Cardiac muscle cell (in vitro differentiated cells and primary cell): ENCODE data around the gene ZSWIM6. TPM values are rescaled to one million over a fixed set of nuclear protein-coding genes. Genes with fewer than 3 reads are reported as not detected.

Source experiments
- DNase-seq, 2 donors: peaks; one replicate each; pipeline versions ENCODE4 v3.0.0 to v3.0.0-alpha.2; 2010 to 2017; ENCODE audit warnings: low read depth in 1 of 2, low spot score in 1 of 2
- H3K27ac ChIP-seq: fragments of 200-600 bp; sonication (generic); 2 replicates; pipeline ENCODE4 v1.5.1; 2016
- H3K27me3 ChIP-seq: fragments of 200-600 bp; sonication (generic); 2 replicates; pipeline ENCODE4 v1.6.0; 2016; ENCODE audit warnings: control low read depth
- H3K36me3 ChIP-seq: fragments of 200-600 bp; sonication (generic); 2 replicates; pipeline ENCODE4 v1.5.1; 2016; ENCODE audit warnings: control low read depth
- H3K4me1 ChIP-seq: fragments of 200-600 bp; sonication (generic); 2 replicates; pipeline ENCODE4 v1.8.1; 2017; ENCODE audit warnings: low read depth, mild to moderate bottlenecking, mixed run types
- H3K4me3 ChIP-seq: fragments of 200-600 bp; sonication (generic); 2 replicates; pipeline ENCODE4 v1.5.1; 2016; ENCODE audit warnings: mild to moderate bottlenecking
- H3K9me3 ChIP-seq: fragments of 200-600 bp; sonication (generic); 2 replicates; pipeline ENCODE4 v1.5.1; 2017; ENCODE audit warnings: low read depth, mild to moderate bottlenecking, control low read depth
- polyA plus RNA-seq: library from polyadenylated mRNA; unstranded; fragments of >200 nt; fragmentation: Nextera tagmentation; extraction: Ambion mirVana; gene quantifications from 2 replicates; pipeline ENCODE4 v1.2.1, GENCODE V29; 2016
- total RNA-seq: library from RNA; depleted of rRNA; stranded (reverse); fragments of >200 nt; gene quantifications from 2 replicates; pipeline ENCODE4 v1.2.3, GENCODE V29; 2016
- TF ChIP-seq, protein P1 (sequence below): IDR thresholded peaks from 2 replicates; pipeline ENCODE4 v1.5.1; 2012; ENCODE audit warnings: low read depth, mild to moderate bottlenecking, low read length

Gene ZSWIM6
- total and polyA plus RNA-seq, 2 experiments from 2014 or later = 3.4 to 8.3 TPM

DNA sequence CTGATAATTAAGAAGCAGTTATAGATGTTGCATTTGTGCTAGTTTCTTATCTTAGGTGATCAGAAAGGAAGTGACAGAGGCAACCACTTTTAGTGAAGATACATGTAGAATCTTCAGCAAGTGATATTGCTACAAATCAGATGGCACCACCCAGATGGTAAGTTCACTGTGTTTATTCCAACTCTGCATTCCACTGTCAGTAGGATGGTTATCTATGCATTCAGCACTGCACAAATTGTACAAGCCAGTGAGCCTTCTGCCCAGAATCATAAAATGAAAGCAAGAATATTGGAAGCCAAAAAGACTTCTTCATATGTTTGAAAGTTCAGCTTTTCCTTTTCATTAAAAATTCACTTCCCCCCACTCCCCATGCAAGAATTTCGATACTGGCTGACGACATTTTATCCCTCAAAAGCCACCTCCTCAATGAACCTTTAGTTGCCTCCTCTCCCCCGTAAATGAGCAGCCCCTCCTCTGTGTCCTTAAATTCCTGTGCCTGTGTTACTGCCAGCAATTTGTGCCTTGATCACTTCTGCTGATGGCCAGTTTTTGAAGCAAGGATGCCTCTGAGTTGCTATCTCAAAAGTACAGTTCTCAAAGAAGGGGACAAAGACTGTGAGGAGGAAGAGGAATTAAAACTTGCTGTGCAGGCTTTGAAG is 91.6 kb downstream of the ZSWIM6 start:
- H3K27me3 ChIP-seq = no peaks in the 10 kb centered on the region
- no peaks in the 10 kb centered on the region for H3K9me3 ChIP-seq
- TF ChIP-seq, protein P1, sequence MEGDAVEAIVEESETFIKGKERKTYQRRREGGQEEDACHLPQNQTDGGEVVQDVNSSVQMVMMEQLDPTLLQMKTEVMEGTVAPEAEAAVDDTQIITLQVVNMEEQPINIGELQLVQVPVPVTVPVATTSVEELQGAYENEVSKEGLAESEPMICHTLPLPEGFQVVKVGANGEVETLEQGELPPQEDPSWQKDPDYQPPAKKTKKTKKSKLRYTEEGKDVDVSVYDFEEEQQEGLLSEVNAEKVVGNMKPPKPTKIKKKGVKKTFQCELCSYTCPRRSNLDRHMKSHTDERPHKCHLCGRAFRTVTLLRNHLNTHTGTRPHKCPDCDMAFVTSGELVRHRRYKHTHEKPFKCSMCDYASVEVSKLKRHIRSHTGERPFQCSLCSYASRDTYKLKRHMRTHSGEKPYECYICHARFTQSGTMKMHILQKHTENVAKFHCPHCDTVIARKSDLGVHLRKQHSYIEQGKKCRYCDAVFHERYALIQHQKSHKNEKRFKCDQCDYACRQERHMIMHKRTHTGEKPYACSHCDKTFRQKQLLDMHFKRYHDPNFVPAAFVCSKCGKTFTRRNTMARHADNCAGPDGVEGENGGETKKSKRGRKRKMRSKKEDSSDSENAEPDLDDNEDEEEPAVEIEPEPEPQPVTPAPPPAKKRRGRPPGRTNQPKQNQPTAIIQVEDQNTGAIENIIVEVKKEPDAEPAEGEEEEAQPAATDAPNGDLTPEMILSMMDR = no peak
- no peaks in the 10 kb centered on the region for H3K36me3 ChIP-seq
- H3K27ac ChIP-seq = no peak overlapping the region
- DNase-seq = peak in 1 of 2 donors; percentile 40
- H3K4me1 ChIP-seq = no peaks in the 10 kb centered on the region
- no peak overlapping the region for H3K4me3 ChIP-seq

DNA sequence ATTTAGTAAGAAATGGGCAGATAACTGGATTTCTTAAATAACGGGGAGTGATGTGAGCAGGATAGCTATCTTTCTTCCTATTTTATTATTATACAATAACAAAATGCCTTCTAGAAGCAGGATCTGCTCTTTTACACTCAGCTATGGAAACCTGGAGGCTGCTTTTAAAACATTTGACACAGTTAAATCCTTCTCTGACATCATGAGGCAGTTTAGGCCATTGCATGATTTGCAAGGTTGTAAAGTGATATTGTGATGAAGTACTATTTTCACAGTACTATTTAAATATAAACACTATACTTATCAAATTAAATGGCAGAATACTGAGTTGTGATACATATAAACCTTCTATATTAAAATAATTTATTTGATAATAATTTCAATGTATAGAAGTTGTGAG is 93.9 kb downstream of the ZSWIM6 start:
- TF ChIP-seq, protein P1 = no peak
- H3K4me1 ChIP-seq = no peaks in the 10 kb centered on the region
- no peaks in the 10 kb centered on the region for H3K27me3 ChIP-seq
- no peak overlapping the region for H3K4me3 ChIP-seq
- peak overlapping the region; percentile 10 for H3K27ac ChIP-seq
- no peaks in the 10 kb centered on the region for H3K36me3 ChIP-seq
- DNase-seq = no peak
- H3K9me3 ChIP-seq = no peaks in the 10 kb centered on the region

DNA sequence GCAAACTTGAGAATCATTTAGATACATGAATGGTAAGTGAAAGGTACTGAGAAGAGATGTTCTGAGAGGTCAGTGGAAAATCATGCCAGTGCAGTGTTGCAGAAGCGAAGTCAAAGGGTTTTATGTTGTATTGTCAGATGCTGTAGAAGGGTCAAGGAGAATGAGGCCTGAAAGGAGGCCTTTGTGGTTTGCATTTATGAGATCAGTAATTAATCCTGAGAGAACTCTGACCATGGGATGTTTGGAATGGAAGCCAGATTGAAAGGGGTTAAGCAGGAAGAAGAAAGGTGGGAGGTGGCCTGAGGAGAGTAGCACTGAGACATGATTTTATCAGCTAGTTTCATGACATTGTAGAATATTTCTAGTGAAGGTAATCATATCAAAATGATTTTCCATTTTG is 97.8 kb downstream of the ZSWIM6 start:
- no peak overlapping the region for H3K27ac ChIP-seq
- no peaks in the 10 kb centered on the region for H3K9me3 ChIP-seq
- H3K36me3 ChIP-seq = no peaks in the 10 kb centered on the region
- no peak for DNase-seq
- H3K4me3 ChIP-seq = no peak overlapping the region
- TF ChIP-seq, protein P1 = no peak
- no peaks in the 10 kb centered on the region for H3K4me1 ChIP-seq
- H3K27me3 ChIP-seq = no peaks in the 10 kb centered on the region

DNA sequence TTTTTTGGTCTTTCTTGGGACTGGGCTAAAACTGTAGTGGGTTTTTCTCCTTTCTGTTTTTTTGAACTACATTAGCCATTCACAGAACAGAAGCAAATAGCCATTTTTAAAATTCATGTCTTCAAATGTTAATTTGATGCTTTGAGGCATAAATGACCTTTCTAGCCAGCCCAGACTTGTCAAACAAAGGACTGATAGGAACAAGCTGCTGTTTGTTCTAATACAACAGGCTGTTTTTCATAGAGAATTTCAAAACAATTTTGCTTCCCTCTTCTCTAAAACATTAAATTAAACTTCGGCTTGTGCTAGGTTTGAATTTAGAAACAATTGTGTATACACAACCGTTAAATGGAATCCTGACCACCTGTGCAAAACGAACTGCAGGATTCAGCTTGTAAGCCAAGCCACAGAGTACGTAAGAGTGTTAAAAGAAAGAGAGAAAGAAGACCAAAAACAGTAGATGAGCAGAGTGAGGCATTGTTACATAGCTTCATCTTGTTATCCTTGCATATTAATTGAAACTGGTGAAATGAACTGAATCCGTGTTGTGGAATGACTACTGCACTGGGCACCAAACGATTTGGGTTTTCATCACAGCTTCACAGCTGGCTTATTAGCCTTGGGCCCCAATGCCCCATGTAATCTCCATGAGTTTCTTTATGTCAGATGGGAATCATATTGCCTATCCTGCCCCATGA is 100.0 kb downstream of the ZSWIM6 start:
- H3K36me3 ChIP-seq = no peaks in the 10 kb centered on the region
- no peaks in the 10 kb centered on the region for H3K9me3 ChIP-seq
- TF ChIP-seq, protein P1 = no peak
- no peak overlapping the region for H3K4me3 ChIP-seq
- peak overlapping the region; percentile 15 for H3K27ac ChIP-seq
- no peaks in the 10 kb centered on the region for H3K27me3 ChIP-seq
- H3K4me1 ChIP-seq = no peaks in the 10 kb centered on the region
- DNase-seq = peak in 1 of 2 donors; percentile 23

DNA sequence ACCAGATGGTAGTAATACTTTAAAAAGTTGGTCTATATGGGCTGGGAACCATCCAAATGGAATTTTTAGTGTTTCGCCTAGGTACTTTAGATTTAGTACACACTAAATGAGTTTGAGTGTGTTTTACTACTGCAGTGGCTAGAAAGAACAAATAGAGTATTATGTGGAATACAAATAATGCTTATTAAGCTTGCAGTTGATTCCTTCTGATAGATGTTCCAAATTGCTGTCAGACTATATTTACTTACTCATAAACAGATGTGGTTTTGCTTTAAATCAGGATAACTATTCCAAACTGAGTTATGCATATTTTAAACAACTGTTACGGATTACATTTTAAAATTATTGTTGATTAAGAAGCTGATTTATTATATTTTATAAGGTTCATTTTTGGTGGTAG is 103.3 kb downstream of the ZSWIM6 start:
- Histone ChIP-seq H3K4me3 (no peak overlapping the region), H3K27me3 (no peaks in the 10 kb centered on the region), H3K9me3 (no peaks in the 10 kb centered on the region), H3K36me3 (no peaks in the 10 kb centered on the region), H3K27ac (no peak overlapping the region), H3K4me1 (no peaks in the 10 kb centered on the region)
- TF ChIP-seq, protein P1 = no peak
- no peak for DNase-seq
